Tibial nerve (tissue), 4 donors: ENCODE data around the gene MYO3B.

Experiments
- EP300 ChIP-seq, 2 donors: sonication (generic); formaldehyde crosslinking; IDR thresholded peaks; one replicate each; pipeline ENCODE4 v1.6.1; 2017; ENCODE audit warnings: antibody characterized with exemption in 2 of 2, mild to moderate bottlenecking in 1 of 2
- POLR2A ChIP-seq, 2 donors: fragments of 450-650 bp; IDR thresholded peaks; one replicate each; pipeline ENCODE4 v1.6.1; 2017; ENCODE audit warnings: antibody characterized with exemption in 2 of 2, mild to moderate bottlenecking in 2 of 2, moderate library complexity in 2 of 2
- TF ChIP-seq, protein P1 (sequence below), 5 experiments: fragments of 200-600 bp in 3 of 5; fragments of 450-650 bp in 2 of 5; sonication (generic) in 3 of 5; IDR thresholded peaks; one replicate each; pipeline ENCODE4 v1.5.1; 2016 to 2019; ENCODE audit warnings: antibody characterized with exemption in 5 of 5, mild to moderate bottlenecking in 3 of 5, moderate library complexity in 2 of 5

- TF ChIP-seq, protein P1, sequence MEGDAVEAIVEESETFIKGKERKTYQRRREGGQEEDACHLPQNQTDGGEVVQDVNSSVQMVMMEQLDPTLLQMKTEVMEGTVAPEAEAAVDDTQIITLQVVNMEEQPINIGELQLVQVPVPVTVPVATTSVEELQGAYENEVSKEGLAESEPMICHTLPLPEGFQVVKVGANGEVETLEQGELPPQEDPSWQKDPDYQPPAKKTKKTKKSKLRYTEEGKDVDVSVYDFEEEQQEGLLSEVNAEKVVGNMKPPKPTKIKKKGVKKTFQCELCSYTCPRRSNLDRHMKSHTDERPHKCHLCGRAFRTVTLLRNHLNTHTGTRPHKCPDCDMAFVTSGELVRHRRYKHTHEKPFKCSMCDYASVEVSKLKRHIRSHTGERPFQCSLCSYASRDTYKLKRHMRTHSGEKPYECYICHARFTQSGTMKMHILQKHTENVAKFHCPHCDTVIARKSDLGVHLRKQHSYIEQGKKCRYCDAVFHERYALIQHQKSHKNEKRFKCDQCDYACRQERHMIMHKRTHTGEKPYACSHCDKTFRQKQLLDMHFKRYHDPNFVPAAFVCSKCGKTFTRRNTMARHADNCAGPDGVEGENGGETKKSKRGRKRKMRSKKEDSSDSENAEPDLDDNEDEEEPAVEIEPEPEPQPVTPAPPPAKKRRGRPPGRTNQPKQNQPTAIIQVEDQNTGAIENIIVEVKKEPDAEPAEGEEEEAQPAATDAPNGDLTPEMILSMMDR (IDR thresholded peaks at IDR 0.05), result no peak
- TF ChIP-seq POLR2A (IDR thresholded peaks at IDR 0.05) (no peak), EP300 (IDR thresholded peaks at IDR 0.05) (no peak)
These were observed 129.8 kb downstream of the MYO3B start for GRCh38 chr2:170307555-170308351.
